Mucosa of descending colon (tissue), 3 donors: ENCODE results near the gene MEOX2. TPM values are rescaled to one million over a fixed set of nuclear protein-coding genes. Genes with fewer than 3 reads are reported as not detected.

Experiments
- ATAC-seq: fragments of 200-7000 bp; cut with Tn5 transposase; one replicate; pipeline ENCODE4 v1.9.1; 2020; ENCODE audit warnings: mild to moderate bottlenecking, moderate library complexity
- DNase-seq, 3 donors: peaks; one replicate each; pipeline ENCODE4 v3.0.0-alpha.2; 2020
- H3K36me3 ChIP-seq: fragments of 200-600 bp; one replicate; pipeline ENCODE4 v1.8.0; 2021; ENCODE audit warnings: low read depth, mild to moderate bottlenecking
- H3K4me1 ChIP-seq: fragments of 200-600 bp; one replicate; pipeline ENCODE4 v1.8.0; 2021; ENCODE audit warnings: low read depth, mild to moderate bottlenecking
- H3K4me3 ChIP-seq: fragments of 200-600 bp; one replicate; pipeline ENCODE4 v1.8.0; 2021; ENCODE audit warnings: mild to moderate bottlenecking
- H3K9me3 ChIP-seq: fragments of 200-600 bp; one replicate; pipeline ENCODE4 v1.8.0; 2021; ENCODE audit warnings: mild to moderate bottlenecking
- CTCF ChIP-seq: fragments of 200-600 bp; IDR thresholded peaks from one replicate; pipeline ENCODE4 v1.8.0; 2022; ENCODE audit warnings: antibody characterized with exemption, mild to moderate bottlenecking
- intact Hi-C, 2 donors: fragments of 100-400 bp; cut with DNase I in 1 of 2; cut with micrococcal nuclease in 1 of 2; formaldehyde crosslinking; loops; one replicate each; pipeline versions ENCODE4 v1.11.0 to v1.11.1; 2022; cut with DNase I, micrococcal nuclease
- long read RNA-seq, 2 donors: library from polyadenylated mRNA; unstranded; transcript quantifications; one replicate each; pipeline ENCODE4 v2.0.0, GENCODE V29; 2019 to 2021
- total RNA-seq, 3 donors: library from RNA; stranded (reverse); fragmentation: NEBNext Ultra II Directional in 2 of 3; extraction: Animal tissue kit (Norgen Biotek cat#: 25700) in 2 of 3; gene quantifications; one replicate each; pipeline versions ENCODE4 v1.2.1 to v1.2.4, GENCODE V29; 2021 to 2023
- donor health status: DM: no; HTN: no; CAD: no; lungs with moderate emphysema.
- donor health status: DM: no; HTN: no; CAD: no.
- donor health status: DM: no; HTN: yes; CAD: no.

MEOX2 gene
- total RNA-seq = 1 to 10 TPM in 2 of 3 donors, under 1 TPM in 1; 0.52 to 3.8 (median 1.3) TPM
- long read RNA-seq, donor 1, transcript MEOX2-201 (3 exons, 2,500 nt) = major isoform, 6 of 6 reads
- long read RNA-seq, donor 1, partial matches to known transcripts = 0 of 6 reads
- long read RNA-seq, donor 1, other reads (novel, unspliced or antisense) = 0 of 6 reads
- long read RNA-seq, donor 2, partial matches to known transcripts = 0 of 2 reads
- long read RNA-seq, donor 2, other reads (novel, unspliced or antisense) = 0 of 2 reads

GRCh38 chr7:15686295-15686956 lies at the start of gene MEOX2:
Gene MEOX2 (minus strand): TSS chr7:15686683. CDS start chr7:15686402, 281 bp downstream.
- Histone ChIP-seq H3K4me3 (no peak within 1 kb of the TSS), H3K9me3 (no peaks in the 10 kb centered on the region), H3K36me3 (no peaks in the 10 kb centered on the region), H3K4me1 (peaks cover 18% of the 10 kb centered on the region)
- peak; percentile 51 to 77 (median 68) for DNase-seq
- TF ChIP-seq CTCF = no peak
- peak; percentile 86 for ATAC-seq
- intact Hi-C loops = no loop called here

- no peaks in the 10 kb centered on the region for H3K4me1 ChIP-seq
- no peak for TF ChIP-seq CTCF
- DNase-seq (no peak), ATAC-seq (no peak)
- H3K9me3 ChIP-seq = no peaks in the 10 kb centered on the region
- H3K4me3 ChIP-seq = no peak overlapping the region
- no peaks in the 10 kb centered on the region for H3K36me3 ChIP-seq
- intact Hi-C loops = no loop called here
These were observed 43.3 kb upstream of the MEOX2 start for GRCh38 chr7:15729746-15730145.

DNA sequence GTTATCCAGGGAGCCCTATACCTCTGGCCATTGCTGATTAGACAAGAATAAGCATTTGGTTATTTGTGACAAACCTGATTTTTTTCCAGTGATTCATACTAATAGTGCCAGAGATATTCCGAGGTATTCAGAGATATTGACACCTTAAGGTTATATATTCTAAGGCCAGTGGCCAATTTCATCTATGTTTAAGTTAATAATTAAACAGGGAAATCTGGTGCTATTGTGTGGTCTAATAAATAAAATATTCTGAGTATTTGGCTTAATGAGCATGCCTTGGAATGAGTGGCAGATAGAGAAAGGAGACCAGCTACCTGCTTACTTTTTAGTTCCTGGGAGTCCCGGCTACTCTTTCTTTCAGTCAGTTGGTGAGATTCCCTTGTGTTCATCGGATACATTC lies 38.6 kb upstream of the MEOX2 start:
- ATAC-seq (no peak), DNase-seq (no peak)
- intact Hi-C loops = no loop called here
- no peaks in the 10 kb centered on the region for H3K9me3 ChIP-seq
- TF ChIP-seq CTCF = no peak
- no peaks in the 10 kb centered on the region for H3K36me3 ChIP-seq
- H3K4me1 ChIP-seq = no peaks in the 10 kb centered on the region
- H3K4me3 ChIP-seq = no peak overlapping the region

- TF ChIP-seq CTCF = no peak
These were observed 37.4 kb upstream of the MEOX2 start for GRCh38 chr7:15723841-15724240.

GRCh38 chr7:15720849-15721471 lies 34.5 kb upstream of the MEOX2 start:
- no peak for ATAC-seq
- intact Hi-C loops = no loop called here
- peak in 1 of 3 donors; percentile 70 for DNase-seq
- no peaks in the 10 kb centered on the region for H3K9me3 ChIP-seq
- H3K36me3 ChIP-seq = no peaks in the 10 kb centered on the region
- H3K4me1 ChIP-seq = no peaks in the 10 kb centered on the region
- TF ChIP-seq CTCF = peak; percentile 36
- no peak overlapping the region for H3K4me3 ChIP-seq

More at GRCh38 chr7:15723841-15724240, 37.4 kb upstream of the MEOX2 start:
- no peaks in the 10 kb centered on the region for H3K4me1 ChIP-seq
- no peaks in the 10 kb centered on the region for H3K9me3 ChIP-seq
- no peak overlapping the region for H3K4me3 ChIP-seq
- H3K36me3 ChIP-seq = no peaks in the 10 kb centered on the region
- intact Hi-C loops = no loop called here
- ATAC-seq (no peak), DNase-seq (no peak)
